CD4-positive, alpha-beta T cell (primary cell): Measurements from ENCODE around the gene MYH14. TPM values are rescaled to one million over a fixed set of nuclear protein-coding genes. Genes with fewer than 3 reads are reported as not detected.
A peak's percentile ranks its signal among the peaks of the same experiment; 100 is the strongest.

Source experiments
- ATAC-seq: fragments of 200-7000 bp; cut with Tn5 transposase; one replicate; pipeline ENCODE4 v1.10.0; 2022; ENCODE audit warnings: mild to moderate bottlenecking; ENCODE audit not compliant: poor library complexity
- CTCF ChIA-PET: fragments of 350-600 bp; sonication (Branson Sonifier 250); formaldehyde crosslinking; loops from one replicate; lab custom pipeline; 2021; ENCODE audit warnings: antibody characterized with exemption, inconsistent platforms; lab: Charles Lee
- POLR2A ChIA-PET: fragments of 350-600 bp; sonication (Branson Sonifier 250); formaldehyde crosslinking; loops from one replicate; lab custom pipeline; 2021; ENCODE audit warnings: antibody characterized with exemption, inconsistent platforms; lab: Charles Lee
- DNase-seq, 14 experiments: peaks; one replicate each; pipeline ENCODE4 v3.0.0-alpha.2; 2013 to 2020; ENCODE audit warnings: mixed read lengths in 2 of 14
- H3K27ac ChIP-seq, 2 donors: one replicate each; pipeline versions ENCODE4 v1.5.1 to v1.7.0; 2013; ENCODE audit warnings: low read length in 2 of 2, low read depth in 1 of 2, mild to moderate bottlenecking in 1 of 2
- H3K27me3 ChIP-seq, 2 experiments: 1 replicate in 1 of 2; 2 replicates in 1 of 2; pipeline versions ENCODE4 v1.6.1 to v1.7.0; 2013; ENCODE audit warnings: low read length in 2 of 2, control low read depth in 1 of 2, mild to moderate bottlenecking in 1 of 2, moderate library complexity in 1 of 2; ENCODE audit not compliant: insufficient read depth in 2 of 2, control insufficient read depth in 1 of 2
- H3K36me3 ChIP-seq: one replicate; pipeline ENCODE4 v1.6.1; 2013; ENCODE audit warnings: low read length, control low read depth; ENCODE audit not compliant: insufficient read depth
- H3K4me1 ChIP-seq: one replicate; pipeline ENCODE4 v1.6.1; 2013; ENCODE audit warnings: low read length, control low read depth; ENCODE audit not compliant: insufficient read depth
- H3K4me3 ChIP-seq: one replicate; pipeline ENCODE4 v1.5.1; 2013; ENCODE audit warnings: mild to moderate bottlenecking, low read length, moderate library complexity
- H3K9me3 ChIP-seq, 2 experiments: 1 replicate in 1 of 2; 2 replicates in 1 of 2; pipeline versions ENCODE4 v1.6.1 to v1.7.0; 2013; ENCODE audit warnings: low read length in 2 of 2, mild to moderate bottlenecking in 2 of 2, control low read depth in 1 of 2, moderate library complexity in 1 of 2; ENCODE audit not compliant: control insufficient read depth in 1 of 2, insufficient read depth in 1 of 2
- H3K27ac Mint-ChIP-seq: one replicate; pipeline ENCODE4 v1.8.0; 2020; ENCODE audit warnings: mixed read lengths
- H3K27me3 Mint-ChIP-seq: one replicate; pipeline ENCODE4 v1.8.0; 2021; ENCODE audit warnings: mixed read lengths
- H3K36me3 Mint-ChIP-seq: one replicate; pipeline ENCODE4 v1.8.0; 2021; ENCODE audit warnings: low read depth, mixed read lengths
- H3K4me1 Mint-ChIP-seq: one replicate; pipeline ENCODE4 v1.8.0; 2021; ENCODE audit warnings: low read depth, mixed read lengths
- H3K4me3 Mint-ChIP-seq: one replicate; pipeline ENCODE4 v1.8.0; 2020; ENCODE audit warnings: mild to moderate bottlenecking, mixed read lengths
- H3K9me3 Mint-ChIP-seq: one replicate; pipeline ENCODE4 v1.8.0; 2020; ENCODE audit warnings: mixed read lengths
- CTCF ChIP-seq: fragments of 200-600 bp; IDR thresholded peaks from one replicate; pipeline ENCODE4 v1.8.0; 2022; ENCODE audit warnings: antibody characterized with exemption, mild to moderate bottlenecking
- intact Hi-C, 2 experiments: fragments of 100-400 bp; cut with DNase I in 1 of 2; cut with micrococcal nuclease in 1 of 2; formaldehyde crosslinking; loops; one replicate each; pipeline versions ENCODE4 v1.15.1 to v1.9.0; 2023 to 2025; cut with DNase I, micrococcal nuclease
- total RNA-seq, 174 experiments: library from RNA in 2 of 174; stranded (reverse) in 2 of 174; gene quantifications; one replicate each; pipeline ENCODE4 v1.2.3 and lab custom pipeline; 2021 to 2026

MYH14 gene
- total RNA-seq, 2 experiments from 2014 or later: not detected

GRCh38 chr19:50358483-50359327 is 155.3 kb downstream of the MYH14 start:
- H3K27ac Mint-ChIP-seq: peak overlapping the region; percentile 98
- ChIA-PET CTCF (interaction anchor here (1.6 to 2.7 kb wide), 2 partner anchors 11 to 30 kb away, joined by 10 to 28 read pairs; partner anchors contain the start of gene KCNC3), POLR2A (interaction anchor here (0.7 to 2.8 kb wide), 9 partner anchors 8 to 563 kb away, joined by 3 to 43 read pairs (median 15); partner anchors contain the start of genes JOSD2, KCNC3, NAPSA and NR1H2)
- H3K27me3 Mint-ChIP-seq: no peaks in the 10 kb centered on the region
- H3K9me3 Mint-ChIP-seq: no peaks in the 10 kb centered on the region
- peak overlapping the region; percentile 62 for H3K4me3 ChIP-seq
- H3K4me3 Mint-ChIP-seq: peak overlapping the region; percentile 94
- TF ChIP-seq CTCF: no peak
- H3K27ac ChIP-seq: peak overlapping the region; percentile 94 to 96
- H3K9me3 ChIP-seq: peaks cover 0 to 4% of the 10 kb centered on the region in 2 experiments
- no peaks in the 10 kb centered on the region for H3K27me3 ChIP-seq
- peaks cover 43% of the 10 kb centered on the region for H3K4me1 ChIP-seq
- H3K36me3 Mint-ChIP-seq: peaks cover 7% of the 10 kb centered on the region
- DNase-seq (peak; percentile 52 to 90 (median 74)), ATAC-seq (peak; percentile 10)
- no peaks in the 10 kb centered on the region for H3K36me3 ChIP-seq
- peaks cover 63% of the 10 kb centered on the region for H3K4me1 Mint-ChIP-seq
- intact Hi-C loops: loop anchor here in 1 of 2 experiments (5.0 kb wide), 1 partner anchor 199 kb away; no protein-coding TSS in a partner anchor

GRCh38 chr19:50359328-50359818 is 156.0 kb downstream of the MYH14 start:
- Histone ChIP-seq H3K27ac (no peak overlapping the region), H3K27me3 (no peaks in the 10 kb centered on the region), H3K4me3 (no peak overlapping the region), H3K9me3 (peaks cover 0 to 4% of the 10 kb centered on the region in 2 experiments), H3K36me3 (no peaks in the 10 kb centered on the region), H3K4me1 (peaks cover 48% of the 10 kb centered on the region)
- intact Hi-C loops: loop anchor here in 1 of 2 experiments (5.0 kb wide), 1 partner anchor 198 kb away; no protein-coding TSS in a partner anchor
- Mint-ChIP-seq H3K27me3 (no peaks in the 10 kb centered on the region), H3K4me1 (peaks cover 67% of the 10 kb centered on the region), H3K4me3 (peak overlapping the region; percentile 94), H3K9me3 (no peaks in the 10 kb centered on the region), H3K27ac (peak overlapping the region; percentile 98), H3K36me3 (peaks cover 7% of the 10 kb centered on the region)
- DNase-seq (peak in 1 of 14 experiments; percentile 53), ATAC-seq (no peak)
- no peak for TF ChIP-seq CTCF
- CTCF ChIA-PET: no interaction called here
- POLR2A ChIA-PET: interaction anchor here (1.2 to 2.8 kb wide), 4 partner anchors 8 to 152 kb away, joined by 3 to 43 read pairs (median 40); partner anchors contain the start of genes JOSD2, NAPSA and NR1H2

Other genes starting within 250 kb of the MYH14 start
- gene SIGLEC11, start 242.4 kb upstream of the MYH14 start, total RNA-seq: under 1 TPM in 1 of 2 experiments, not detected in 1; 0.08 TPM
- gene VRK3, start 178.2 kb upstream of the MYH14 start, total RNA-seq: 10 to 100 TPM; 65.1 to 65.4 TPM
- gene ZNF473, start 177.6 kb upstream of the MYH14 start, total RNA-seq: 1 to 10 TPM; 2.6 to 2.8 TPM
- gene IZUMO2, start 40.3 kb upstream of the MYH14 start, total RNA-seq: not detected
- gene KCNC3, start 125.8 kb downstream of the MYH14 start, total RNA-seq: 1 to 10 TPM; 1.6 to 2.0 TPM
- gene NAPSA, start 162.0 kb downstream of the MYH14 start, total RNA-seq: under 1 TPM; 0.61 to 0.91 TPM
- 100 to 1,000 TPM; 261 to 265 TPM for gene NR1H2, start 172.8 kb downstream of the MYH14 start, total RNA-seq
- gene POLD1, start 180.7 kb downstream of the MYH14 start, total RNA-seq: 10 to 100 TPM; 22.1 to 24.2 TPM
- gene SPIB, start 215.3 kb downstream of the MYH14 start, total RNA-seq: under 1 TPM; 0.42 to 0.52 TPM
- under 1 TPM in 1 of 2 experiments, not detected in 1; 0.08 TPM for gene MYBPC2, start 229.3 kb downstream of the MYH14 start, total RNA-seq